K562 (cell line): Measurements from ENCODE around the gene TMPRSS9.

ENCODE experiments used
- CREB5 ChIP-seq: fragments of 250-450 bp; sonication (Bioruptor Pico); IDR thresholded peaks from 2 replicates; pipeline ENCODE4 v1.5.0; 2020; ENCODE audit warnings: mild to moderate bottlenecking
- E2F5 ChIP-seq: sonication (generic); formaldehyde crosslinking; IDR thresholded peaks from 2 replicates; pipeline ENCODE4 v1.8.0; 2022; ENCODE audit warnings: mild to moderate bottlenecking, missing genetic modification reagents
- HCFC1 ChIP-seq: IDR thresholded peaks from 2 replicates; pipeline ENCODE4 v1.6.1; 2012; ENCODE audit warnings: low read depth, low read length, improper control_type of control experiment
- JUN ChIP-seq, 2 experiments: sonication (generic) in 1 of 2; formaldehyde crosslinking in 1 of 2; IDR thresholded peaks; 2 replicates each; pipeline versions ENCODE4 v1.6.1 to v1.8.0; 2012 to 2022; ENCODE audit warnings: borderline replicate concordance in 2 of 2, mild to moderate bottlenecking in 2 of 2, improper control_type of control experiment in 1 of 2, low read depth in 1 of 2, low read length in 1 of 2, missing genetic modification reagents in 1 of 2
- KDM1A ChIP-seq, 2 experiments: fragments of 450-650 bp; IDR thresholded peaks; 2 replicates each; pipeline ENCODE4 v1.6.1; 2016; ENCODE audit warnings: mild to moderate bottlenecking in 2 of 2
- PATZ1 ChIP-seq: fragments of 250-450 bp; sonication (Bioruptor Pico); IDR thresholded peaks from 2 replicates; pipeline ENCODE4 v1.5.0; 2020; ENCODE audit warnings: mild to moderate bottlenecking, borderline replicate concordance
- POLR2A ChIP-seq: fragments of 450-650 bp; conservative IDR thresholded peaks from 2 replicates; pipeline ENCODE4 v1.6.1; 2016
- POU5F1 ChIP-seq: fragments of 150-350 bp; IDR thresholded peaks from 2 replicates; pipeline ENCODE4 v1.6.1; 2014; ENCODE audit warnings: borderline replicate concordance, low read length, low read depth, mild to moderate bottlenecking; ENCODE audit not compliant: partially characterized antibody
- RAD21 ChIP-seq, 2 experiments: fragments of 250-450 bp in 1 of 2; fragments of 450-650 bp in 1 of 2; sonication (Bioruptor Pico) in 1 of 2; formaldehyde crosslinking in 1 of 2; IDR thresholded peaks in 1 of 2; conservative IDR thresholded peaks in 1 of 2; 2 replicates each; pipeline versions ENCODE4 v1.4.0 to v1.8.0; 2020 to 2022; ENCODE audit warnings: mild to moderate bottlenecking in 2 of 2, moderate library complexity in 1 of 2
- ZNF239 ChIP-seq: fragments of 250-450 bp; sonication (Bioruptor Pico); IDR thresholded peaks from 2 replicates; pipeline ENCODE4 v1.4.0; 2020; ENCODE audit warnings: mild to moderate bottlenecking
- ZNF24 ChIP-seq: fragments of 450-650 bp; IDR thresholded peaks from 2 replicates; pipeline ENCODE4 v1.6.1; 2016
- ZNF766 ChIP-seq: fragments of 200-800 bp; sonication (Bioruptor generic); conservative IDR thresholded peaks from 2 replicates; pipeline ENCODE4 v1.6.1; 2016; ENCODE audit warnings: missing genetic modification characterization, missing compliant biosample characterization

- no peak for TF ChIP-seq PATZ1
- no peak for TF ChIP-seq POLR2A
- TF ChIP-seq ZNF766 (CRISPR knock-in tag), result no peak
- no peak for TF ChIP-seq E2F5
- TF ChIP-seq RAD21 (CRISPR knock-in tag; conservative IDR thresholded peaks at IDR 0.05 in 1 of 2, IDR thresholded peaks at IDR 0.05 in 1 of 2), result no peak
- no peak for TF ChIP-seq ZNF24
- no peak for TF ChIP-seq CREB5
- TF ChIP-seq HCFC1, result no peak
- TF ChIP-seq KDM1A (IDR thresholded peaks at IDR 0.05), result no peak
- no peak for TF ChIP-seq POU5F1
- no peak for TF ChIP-seq ZNF239
- TF ChIP-seq JUN (IDR thresholded peaks at IDR 0.05; ENCODE audit: borderline replicate concordance, low read depth, low read length), result no peak
- TF ChIP-seq JUN (CRISPR knock-in tag; IDR thresholded peaks at IDR 0.05; ENCODE audit: borderline replicate concordance), result no peak
Observed at GRCh38 chr19:2340496-2341243, 19.4 kb upstream of the TMPRSS9 start.
